Retina (tissue), 1 donor: ENCODE measurements around the gene PFKFB3.
"Not testable (repeated sequence)": the region's sequence is repeated elsewhere in the genome, so short reads cannot be mapped to it uniquely, and the experiment has no call there.

Experiments used
- DNase-seq: peaks from one replicate; pipeline ENCODE4 v3.0.0-alpha.2; 2016

Gene PFKFB3

DNA sequence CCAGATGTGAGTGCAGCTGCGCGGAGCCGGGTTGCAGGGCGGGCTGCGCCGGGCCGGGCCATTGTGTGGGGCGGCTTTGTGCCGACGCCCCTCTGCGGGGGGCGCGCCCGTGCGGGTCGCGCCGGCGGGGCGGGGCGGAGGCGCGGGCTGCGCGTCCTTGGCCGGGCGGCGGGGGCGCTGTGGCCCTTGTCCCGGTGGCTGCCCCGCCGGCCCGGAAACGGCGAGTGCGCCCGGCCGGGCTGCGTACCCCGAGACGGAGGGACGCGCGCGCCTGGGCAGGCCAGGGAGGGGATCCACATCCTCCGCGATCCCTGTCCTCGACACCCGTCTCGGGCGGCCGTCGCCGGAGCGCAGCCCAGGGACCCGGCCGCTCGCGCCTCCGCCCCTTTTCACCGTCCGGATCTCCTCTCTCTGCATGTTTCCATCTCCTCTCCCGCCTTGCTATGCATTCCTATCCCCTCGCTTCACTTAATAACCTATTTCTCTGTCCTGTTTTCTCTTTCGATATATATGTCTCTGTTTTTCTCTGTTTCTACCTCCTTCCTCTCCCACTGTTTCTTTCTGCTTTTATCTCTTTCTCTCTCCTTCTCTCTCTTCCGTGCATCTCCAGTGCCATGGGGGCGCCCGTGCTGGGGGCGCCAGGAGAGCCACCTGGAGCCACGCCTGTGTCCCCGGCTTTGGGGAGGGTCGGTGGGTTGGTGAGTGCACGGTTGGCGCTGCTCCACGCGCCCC is 765 bp downstream of the PFKFB3 start:
- peak; percentile 84 for DNase-seq

DNA sequence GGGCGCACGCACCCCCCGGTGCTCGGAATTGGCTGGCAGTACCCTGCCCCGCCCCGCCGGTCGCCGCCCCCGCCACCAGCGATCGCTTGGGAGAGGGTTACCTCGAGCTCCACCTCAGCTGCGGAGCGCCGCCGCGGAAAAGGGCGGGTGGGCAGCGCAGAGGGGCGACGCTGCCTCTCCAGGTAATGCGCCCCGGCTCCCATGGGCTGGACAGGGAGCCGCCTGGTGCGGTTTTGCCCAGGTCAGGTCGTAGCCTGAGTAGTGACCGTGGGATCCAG is 1.3 kb downstream of the PFKFB3 start:
- peak; percentile 58 for DNase-seq

DNA sequence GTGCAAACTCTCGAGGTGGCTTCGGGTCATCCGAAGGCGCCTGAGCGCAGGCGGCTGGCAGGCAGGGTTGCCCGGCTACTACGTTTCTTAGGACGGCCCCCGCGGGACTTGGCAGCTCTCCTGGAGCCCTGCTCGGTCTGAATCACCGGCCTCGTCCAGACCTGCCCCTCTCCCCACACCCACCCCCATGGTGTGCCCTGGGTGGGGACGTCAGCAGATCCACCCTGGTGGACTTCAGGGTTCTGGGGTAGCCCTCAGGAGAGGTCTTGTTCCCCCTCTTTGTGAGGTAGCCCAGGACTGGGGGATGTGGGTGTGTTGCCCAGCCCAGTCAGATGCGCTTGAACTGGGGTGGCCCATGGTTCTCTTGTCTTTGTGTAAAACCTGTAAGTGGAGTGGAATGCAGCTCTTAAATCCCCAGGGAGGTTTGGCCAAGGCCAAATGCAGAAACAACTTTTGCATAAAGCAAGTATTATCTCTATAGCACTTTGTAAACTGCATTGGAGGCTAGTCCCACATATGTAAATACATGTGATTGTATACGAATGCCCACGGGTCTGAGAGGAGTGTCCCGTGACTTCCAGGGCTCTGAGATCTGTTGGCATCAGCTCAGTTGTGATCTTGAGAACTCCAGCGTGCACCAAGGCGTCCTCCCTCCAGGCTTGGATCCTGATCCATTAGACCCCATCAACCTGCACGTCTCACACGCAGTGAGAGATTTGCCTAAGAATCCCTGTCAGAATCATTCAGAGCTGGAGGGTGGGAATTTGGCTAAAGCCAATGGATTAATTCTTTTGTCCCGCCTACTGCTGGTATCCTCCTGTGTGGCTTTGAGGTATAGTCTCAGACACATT is 1.8 kb downstream of the PFKFB3 start:
- peak; percentile 60 for DNase-seq

DNA sequence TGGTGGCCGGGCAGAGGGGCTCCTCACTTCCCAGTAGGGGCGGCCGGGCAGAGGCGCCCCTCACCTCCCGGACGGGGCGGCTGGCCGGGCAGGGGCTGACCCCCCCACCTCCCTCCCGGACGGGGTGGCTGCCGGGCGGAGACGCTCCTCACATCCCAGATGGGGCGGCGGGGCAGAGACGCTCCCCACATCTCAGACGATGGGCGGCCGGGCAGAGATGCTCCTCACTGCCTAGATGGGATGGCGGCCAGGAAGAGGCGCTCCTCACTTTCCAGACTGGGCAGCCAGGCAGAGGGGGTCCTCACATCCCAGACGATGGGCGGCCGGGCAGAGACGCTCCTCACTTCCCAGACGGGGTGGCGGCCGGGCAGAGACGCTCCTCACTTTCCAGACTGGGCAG is 3.8 kb downstream of the PFKFB3 start:
- DNase-seq = not testable (repeated sequence)

- DNase-seq = no peak
Measured at GRCh38 chr10:6207658-6208057, 4.9 kb downstream of the PFKFB3 start.

GRCh38 chr10:6208799-6209235 is 6.1 kb downstream of the PFKFB3 start:
- peak; percentile 36 for DNase-seq

GRCh38 chr10:6211341-6211670 is 8.6 kb downstream of the PFKFB3 start:
- no peak for DNase-seq

GRCh38 chr10:6211671-6212635 is 9.2 kb downstream of the PFKFB3 start:
- DNase-seq = peak; percentile 92

DNA sequence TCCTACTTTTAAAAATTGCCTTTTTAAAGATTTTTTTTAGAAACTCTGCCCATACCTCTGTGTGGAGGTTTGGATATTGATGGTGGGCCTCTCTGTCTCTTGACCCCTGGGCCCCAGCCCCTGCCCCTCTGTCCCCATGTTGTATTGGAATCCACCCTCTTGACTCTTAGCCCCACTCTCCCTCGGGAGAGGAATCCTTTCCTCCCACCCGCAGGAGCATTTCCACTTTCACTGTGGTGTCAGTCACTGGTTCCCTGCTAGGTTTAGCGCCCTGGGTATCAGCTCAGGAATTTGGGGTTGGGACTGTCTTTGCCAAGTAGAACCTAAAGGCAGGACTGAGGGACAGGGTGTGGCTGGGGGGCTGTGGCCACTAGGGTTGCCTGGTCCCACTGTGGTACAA is 10.1 kb downstream of the PFKFB3 start:
- no peak for DNase-seq

- DNase-seq = no peak
Measured at GRCh38 chr10:6213257-6213905, 10.6 kb downstream of the PFKFB3 start.

DNA sequence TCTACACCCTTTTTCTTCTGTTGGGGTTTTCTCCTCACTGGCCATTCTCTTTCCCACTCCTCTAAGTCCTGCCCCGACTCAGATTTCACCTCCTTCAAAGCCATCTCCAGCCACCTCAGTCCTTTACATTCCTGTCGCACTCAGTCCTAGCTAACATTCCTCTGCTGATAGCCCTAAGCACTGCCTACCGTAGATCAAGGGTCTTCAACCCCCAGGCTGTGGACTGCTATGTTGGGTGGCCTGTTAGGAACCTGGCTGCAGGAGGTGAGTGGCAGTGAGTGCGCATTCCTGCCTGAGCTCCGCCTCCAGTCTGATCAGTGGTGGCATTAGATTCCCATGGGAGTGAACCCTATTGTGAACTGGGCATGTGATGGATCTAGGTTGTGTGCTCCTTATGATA is 11.2 kb downstream of the PFKFB3 start:
- DNase-seq = no peak

- no peak for DNase-seq
Measured at GRCh38 chr10:6214612-6215011, 11.9 kb downstream of the PFKFB3 start.

DNA sequence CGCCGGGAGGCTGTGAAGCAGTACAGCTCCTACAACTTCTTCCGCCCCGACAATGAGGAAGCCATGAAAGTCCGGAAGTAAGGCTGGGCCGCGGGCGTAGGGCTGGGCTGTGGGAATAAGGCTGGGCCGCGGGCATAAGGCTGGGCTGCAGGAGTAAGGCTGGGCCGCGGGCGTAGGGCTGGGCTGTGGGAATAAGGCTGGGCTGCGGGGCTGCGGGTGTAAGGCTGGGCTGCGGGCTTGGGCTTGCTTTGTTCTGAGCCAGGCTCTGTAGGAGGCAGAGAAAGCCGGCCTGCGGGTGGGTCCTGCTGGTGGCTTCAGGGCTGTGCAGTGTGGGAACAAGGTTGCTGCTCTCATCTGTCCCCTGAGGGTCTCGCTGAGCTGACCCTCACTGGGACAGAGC is 12.5 kb downstream of the PFKFB3 start:
- no peak for DNase-seq

DNA sequence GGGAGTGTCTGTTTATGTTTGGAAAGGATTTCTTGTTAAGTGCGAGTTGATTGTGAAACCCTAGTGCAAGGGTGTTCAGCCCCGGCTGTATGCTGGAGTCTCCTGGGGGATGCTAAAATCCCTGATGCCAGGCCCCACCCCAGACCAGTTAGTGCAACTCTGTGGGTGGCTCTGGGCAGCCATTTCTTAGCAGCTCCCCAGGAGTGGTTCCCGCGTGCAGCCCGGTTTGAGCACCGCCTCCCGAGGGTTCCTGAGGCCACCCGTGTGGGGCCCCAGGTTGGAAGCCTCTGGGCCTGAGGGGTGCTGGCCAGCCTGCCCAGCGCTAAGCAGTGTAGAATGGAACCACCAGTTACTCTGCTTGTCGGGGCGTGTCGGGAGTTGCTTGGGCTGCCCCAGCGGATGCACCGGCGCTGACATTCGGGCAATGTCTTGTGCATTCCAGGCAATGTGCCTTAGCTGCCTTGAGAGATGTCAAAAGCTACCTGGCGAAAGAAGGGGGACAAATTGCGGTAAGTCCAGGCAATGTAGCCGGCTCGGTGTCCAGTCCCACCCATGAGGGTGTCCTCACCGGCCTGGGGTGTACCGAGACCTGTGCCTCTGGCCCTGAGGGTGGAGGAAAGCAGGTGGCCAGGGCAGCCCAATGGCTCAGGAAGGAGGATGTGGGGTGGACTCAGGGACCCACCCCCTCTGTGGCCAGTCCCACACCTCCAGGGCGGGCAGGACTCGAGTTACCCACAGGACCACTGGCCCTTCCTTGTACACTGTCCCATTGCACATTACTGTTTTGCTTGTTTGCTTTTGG is 13.2 kb downstream of the PFKFB3 start:
- no peak for DNase-seq

DNA sequence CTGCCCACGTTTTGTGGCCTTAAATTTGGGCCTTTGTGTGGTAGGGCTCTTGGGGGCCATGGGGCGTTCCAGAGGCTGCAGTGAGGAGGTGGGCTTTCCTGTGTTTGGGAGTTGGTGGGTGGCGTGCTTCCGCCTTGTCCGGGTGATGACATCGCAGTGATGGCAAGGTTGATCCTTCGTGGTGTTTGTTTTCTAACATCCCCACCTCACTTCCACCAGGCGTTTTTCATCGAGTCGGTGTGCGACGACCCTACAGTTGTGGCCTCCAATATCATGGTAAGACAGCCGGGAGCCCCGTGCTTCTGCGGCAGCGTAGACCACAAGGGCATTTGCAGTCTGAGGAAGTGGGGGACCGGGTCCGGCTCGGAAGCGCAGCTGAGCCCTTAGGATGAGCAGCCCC is 14.2 kb downstream of the PFKFB3 start:
- DNase-seq = no peak

DNA sequence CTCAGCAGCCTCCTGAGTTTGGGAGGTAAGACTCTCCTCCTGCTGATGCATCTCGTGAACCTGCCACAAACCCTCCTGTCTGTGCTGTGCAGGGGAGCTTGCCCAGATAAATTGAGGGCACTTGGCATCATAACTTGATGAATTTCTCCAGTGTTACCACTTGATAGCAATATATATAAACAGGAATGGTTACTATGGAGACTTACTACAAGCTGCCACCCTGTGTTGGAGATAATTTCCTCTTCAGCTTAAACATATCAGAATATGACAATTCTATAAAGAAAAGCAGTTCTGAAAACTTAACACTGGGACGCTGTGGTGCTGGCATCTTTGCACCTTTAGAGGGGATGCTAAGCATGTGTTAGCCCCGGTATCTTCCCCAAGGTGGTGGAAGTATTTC is 14.9 kb downstream of the PFKFB3 start:
- DNase-seq = no peak

DNA sequence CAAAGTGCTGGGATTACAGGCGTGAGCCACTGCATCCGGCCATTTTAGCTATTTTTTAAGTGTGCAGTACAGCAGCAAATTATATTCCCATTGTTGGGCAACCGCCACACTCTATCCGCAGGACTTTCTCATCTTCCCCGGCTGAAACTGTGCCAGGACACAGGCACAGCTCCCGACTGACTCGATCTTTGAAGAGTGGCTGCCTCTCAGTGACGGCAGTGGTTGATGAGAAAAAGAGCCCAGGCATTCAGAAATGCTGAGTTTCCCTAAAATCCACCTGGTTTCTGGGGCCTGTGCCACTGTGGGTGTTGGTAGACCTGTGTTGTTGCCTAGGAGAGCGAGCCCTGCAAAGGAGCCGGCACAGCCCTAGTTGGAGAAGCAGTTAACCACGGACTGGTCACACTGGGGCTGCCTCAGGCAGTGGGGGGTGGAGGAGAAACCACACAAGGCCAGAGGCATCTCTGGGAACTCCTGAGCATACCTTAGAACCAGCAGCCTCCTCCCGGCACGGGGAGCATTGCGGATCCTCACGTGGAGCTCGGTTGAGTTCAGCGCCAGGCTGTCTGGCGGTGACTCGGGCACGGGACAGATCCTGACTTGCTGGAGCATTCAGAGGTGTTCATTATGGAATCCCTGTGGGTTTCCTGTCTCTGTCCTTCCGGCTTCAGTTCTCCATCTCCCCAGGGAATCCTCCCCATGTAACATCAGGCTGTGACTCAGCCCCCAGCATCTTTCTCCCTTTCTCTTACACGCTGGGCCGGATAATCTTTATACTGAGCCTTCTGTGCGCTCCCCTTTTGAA is 16.2 kb downstream of the PFKFB3 start:
- no peak for DNase-seq

GRCh38 chr10:6219494-6219836 is 16.7 kb downstream of the PFKFB3 start:
- DNase-seq = no peak

GRCh38 chr10:6220418-6221191 is 17.9 kb downstream of the PFKFB3 start:
- DNase-seq = no peak

DNA sequence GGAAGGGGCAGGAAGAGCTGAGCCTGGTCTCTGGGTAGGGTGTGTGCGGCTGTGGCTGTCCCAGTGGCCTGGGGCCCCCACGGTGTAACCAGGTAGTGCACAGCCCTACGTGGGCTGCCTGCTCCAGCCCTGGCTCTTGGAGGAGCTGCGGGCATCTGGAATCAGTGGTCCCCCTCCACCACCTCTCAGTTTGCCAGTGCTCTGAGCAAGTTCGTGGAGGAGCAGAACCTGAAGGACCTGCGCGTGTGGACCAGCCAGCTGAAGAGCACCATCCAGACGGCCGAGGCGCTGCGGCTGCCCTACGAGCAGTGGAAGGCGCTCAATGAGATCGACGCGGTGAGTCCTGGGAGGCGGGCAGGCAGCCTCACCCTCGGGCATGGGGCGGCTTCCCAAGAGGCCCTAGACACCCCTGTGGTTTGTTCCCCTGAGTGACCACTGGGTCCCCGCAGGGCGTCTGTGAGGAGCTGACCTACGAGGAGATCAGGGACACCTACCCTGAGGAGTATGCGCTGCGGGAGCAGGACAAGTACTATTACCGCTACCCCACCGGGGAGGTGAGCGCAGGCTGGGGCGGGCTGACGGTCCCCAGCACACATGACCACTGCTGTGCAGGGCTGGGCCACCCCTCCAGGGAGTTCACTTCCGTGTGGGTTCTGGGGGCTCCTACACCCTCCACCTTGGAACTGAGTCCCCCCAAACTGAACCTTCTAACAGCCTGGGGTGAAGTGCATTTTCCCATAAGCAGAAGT is 18.6 kb downstream of the PFKFB3 start:
- DNase-seq = no peak
